ENCODE data around the gene ARRDC2.
"Not testable (repeated sequence)": the region's sequence is repeated elsewhere in the genome, so short reads cannot be mapped to it uniquely, and the experiment has no call there.

ARRDC2 gene

DNA sequence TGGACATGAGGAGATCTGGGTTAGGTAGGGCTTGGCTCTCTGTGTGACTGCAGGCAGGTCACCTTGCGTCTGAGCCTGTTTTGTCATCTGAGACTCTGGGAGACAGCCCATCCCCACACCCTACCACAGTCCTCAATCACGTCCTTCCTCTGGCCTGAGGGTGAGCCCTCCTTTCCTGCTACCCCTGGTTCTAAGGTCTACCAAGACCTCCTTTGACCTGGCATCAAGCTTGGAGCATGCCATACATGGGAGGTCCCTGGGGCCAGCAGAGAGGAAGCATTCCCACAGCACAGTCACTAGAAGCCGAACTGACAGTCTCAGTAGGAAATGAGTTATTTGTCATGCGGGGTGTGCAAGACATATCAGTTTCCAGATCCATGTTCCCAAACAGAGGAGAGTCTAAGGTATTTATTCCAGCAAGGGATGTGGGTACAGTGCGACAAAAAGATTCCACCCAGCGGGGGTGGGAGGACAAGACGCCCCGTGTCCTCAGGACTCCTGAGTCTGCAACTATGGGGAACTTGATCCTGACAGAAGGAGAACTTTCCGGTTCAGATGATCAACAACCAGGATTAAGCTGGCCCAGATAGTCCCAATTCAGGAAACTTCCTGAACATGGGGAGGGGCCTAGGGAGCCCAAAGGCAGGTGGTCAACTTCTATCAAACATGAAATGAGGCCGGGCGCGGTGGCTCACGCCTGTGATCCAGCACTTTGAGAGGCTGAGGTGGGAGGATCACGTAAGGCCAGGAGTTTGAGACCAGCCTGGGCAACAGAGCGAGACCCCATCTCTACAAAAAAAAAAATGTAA lies 9.5 kb downstream of the ARRDC2 start:
- no peak for DNase-seq

- DNase-seq, result no peak
These were observed 12.5 kb downstream of the ARRDC2 start for GRCh38 chr19:18020212-18021085.

- DNase-seq, result no peak
These were observed 13.3 kb downstream of the ARRDC2 start for GRCh38 chr19:18021121-18021755.

DNA sequence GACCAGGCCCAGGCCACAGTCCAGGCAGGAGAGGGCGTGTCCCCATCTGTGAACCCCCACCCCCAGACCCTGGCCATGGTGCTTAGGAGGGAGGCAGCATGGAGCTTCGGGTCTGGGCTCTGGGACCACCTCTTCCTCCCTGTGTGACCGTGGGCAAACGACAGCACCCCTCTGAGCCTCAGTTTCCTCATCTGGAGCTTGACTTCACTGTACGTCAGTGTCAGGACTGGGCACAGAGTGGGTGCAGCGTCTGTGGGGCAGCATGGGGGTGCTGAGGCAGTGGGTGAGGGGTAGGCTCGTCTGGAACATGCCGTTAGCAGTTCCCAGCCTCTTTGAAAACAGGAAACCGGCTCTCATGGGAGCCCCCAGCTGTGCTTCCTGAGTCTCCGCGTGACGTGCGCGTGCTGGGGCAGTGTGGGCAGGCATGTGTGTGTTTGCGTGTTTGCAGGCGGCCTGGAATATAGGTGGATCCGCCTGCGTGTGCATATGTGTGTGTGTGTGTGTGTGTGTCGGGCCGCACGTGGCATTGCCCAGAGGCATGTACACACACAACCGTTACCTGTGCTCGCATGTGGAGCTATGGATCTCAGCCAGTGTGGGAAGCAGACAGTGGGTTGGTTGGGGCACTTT lies 15.8 kb downstream of the ARRDC2 start:
- DNase-seq, result peak; percentile 57

GRCh38 chr19:18027151-18027550 lies 19.2 kb downstream of the ARRDC2 start:
- DNase-seq, result no peak

- peak; percentile 87 for DNase-seq
These were observed 21.8 kb downstream of the ARRDC2 start for GRCh38 chr19:18029617-18030338.

GRCh38 chr19:18031401-18031800 lies 23.4 kb downstream of the ARRDC2 start:
- DNase-seq, result not testable (repeated sequence)

DNA sequence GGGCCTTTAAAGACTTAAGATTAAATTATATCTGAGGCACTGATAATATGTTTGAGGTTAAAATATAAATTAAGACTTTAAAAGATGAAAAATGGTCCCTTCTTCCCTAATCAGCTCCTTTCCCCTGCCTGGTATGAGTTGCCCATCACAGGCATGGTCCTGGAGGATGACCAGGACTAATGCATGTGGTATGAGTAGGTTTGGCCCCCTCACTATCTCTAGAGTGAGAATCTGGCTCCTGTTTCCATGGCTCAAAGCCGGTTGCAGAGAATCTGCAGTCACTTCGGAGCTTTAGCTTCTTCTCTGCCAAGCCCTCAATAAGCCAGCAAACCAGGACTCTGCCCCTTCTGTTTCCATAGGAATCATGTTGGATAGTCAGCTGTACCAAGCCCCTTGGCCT lies 24.1 kb downstream of the ARRDC2 start:
- not testable (repeated sequence) for DNase-seq

- no peak for DNase-seq
These were observed 33.1 kb downstream of the ARRDC2 start for GRCh38 chr19:18041054-18041453.

DNA sequence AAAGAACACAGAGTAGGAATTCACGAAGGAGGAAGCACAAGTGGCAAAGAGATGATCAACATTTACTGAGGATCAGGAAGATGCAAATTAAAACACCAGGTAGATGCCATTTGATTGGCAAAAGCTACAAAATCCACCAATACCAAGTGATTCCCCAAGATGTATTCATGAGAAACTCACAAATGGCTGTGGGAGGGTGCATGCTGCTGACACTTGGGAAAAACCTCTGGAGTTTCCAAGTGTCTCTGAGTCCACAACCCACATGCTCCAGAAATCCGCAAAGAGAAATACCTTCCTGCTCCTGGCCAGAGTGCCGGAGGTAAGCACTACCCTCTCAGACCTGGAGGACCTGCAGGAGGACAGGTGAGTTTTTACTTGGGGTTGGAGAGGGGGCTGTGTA lies 35.7 kb downstream of the ARRDC2 start:
- DNase-seq, result no peak

GRCh38 chr19:18044825-18045304 lies 36.9 kb downstream of the ARRDC2 start:
- peak; percentile 70 for DNase-seq

DNA sequence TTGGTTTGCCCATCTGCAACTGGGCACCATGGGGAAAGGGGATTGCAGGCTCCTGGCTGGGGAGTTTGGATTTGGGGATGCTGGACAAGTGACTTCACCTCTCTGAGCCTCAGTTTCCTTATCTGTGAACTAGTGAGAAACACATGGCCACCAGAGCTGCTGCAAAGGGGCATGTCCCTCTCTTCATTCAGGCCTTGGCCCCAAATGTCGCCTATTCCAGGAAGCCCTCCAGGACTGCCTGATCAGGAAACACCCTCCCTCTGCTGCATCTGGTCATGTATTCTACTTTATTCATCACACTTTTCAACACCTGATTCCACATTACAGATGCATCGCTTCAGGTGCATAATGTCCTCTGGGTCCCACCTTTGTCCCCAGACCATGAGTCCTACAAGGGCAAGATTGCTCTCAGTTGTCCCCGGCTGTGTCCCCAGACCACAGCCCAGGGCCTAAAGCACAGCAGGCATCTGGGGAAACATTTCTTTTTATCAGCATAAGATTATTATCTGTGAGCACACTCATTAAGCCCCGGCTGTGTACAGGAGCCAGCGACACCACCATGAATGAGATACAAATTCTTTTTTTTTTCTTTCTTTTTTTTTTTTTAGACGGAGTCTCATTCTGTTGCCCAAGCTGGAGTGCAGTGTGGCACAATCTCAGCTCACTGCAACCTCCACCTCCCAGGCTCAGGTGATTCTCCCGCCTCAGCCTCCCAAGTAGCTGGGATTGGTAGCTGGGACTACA lies 37.5 kb downstream of the ARRDC2 start:
- DNase-seq, result no peak

- no peak for DNase-seq
These were observed 38.2 kb downstream of the ARRDC2 start for GRCh38 chr19:18046059-18046718.

DNA sequence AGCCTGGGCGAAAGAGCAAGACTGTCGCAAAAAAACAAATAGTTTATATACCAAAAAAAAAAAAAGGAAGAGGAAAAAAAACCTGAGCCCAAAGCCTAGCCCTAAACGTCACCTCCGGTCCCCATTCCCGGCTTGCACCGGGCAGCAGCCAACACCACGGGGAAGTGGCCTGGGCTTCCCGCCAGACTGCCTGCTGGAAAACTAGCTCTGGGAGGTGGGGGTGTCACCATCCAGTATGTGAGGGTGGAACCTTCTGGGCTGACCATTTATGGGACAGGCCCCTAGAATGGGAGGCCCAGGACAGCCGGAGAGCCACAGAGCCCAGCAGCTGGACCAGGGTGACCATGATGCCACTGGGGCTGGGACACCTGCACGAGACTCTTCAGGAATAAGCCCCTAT lies 41.4 kb downstream of the ARRDC2 start:
- DNase-seq, result no peak

DNA sequence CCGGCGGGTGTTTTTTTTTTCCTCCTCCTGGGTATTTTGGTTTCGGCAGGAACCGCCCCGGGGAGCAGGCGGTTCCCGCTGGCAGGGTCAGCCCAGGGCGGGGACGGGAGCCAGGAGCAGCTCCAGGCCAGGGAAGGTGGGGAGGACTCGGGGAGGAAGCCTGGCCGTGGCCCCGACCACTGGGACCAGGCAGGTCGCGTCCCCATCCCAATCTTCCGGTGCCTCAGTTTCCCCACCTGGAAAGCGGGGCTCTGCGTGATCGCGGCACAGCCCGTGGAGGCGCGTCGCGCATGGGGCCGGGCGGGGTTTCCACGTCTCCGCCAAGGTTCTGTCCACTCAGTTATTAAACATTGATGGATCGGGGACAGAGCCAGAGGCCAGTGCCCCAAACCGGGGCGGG lies 43.9 kb downstream of the ARRDC2 start:
- DNase-seq, result no peak

- DNase-seq, result no peak
These were observed 45.7 kb downstream of the ARRDC2 start for GRCh38 chr19:18053576-18054219.

GRCh38 chr19:18055967-18056366 lies 48.0 kb downstream of the ARRDC2 start:
- DNase-seq, result no peak

DNA sequence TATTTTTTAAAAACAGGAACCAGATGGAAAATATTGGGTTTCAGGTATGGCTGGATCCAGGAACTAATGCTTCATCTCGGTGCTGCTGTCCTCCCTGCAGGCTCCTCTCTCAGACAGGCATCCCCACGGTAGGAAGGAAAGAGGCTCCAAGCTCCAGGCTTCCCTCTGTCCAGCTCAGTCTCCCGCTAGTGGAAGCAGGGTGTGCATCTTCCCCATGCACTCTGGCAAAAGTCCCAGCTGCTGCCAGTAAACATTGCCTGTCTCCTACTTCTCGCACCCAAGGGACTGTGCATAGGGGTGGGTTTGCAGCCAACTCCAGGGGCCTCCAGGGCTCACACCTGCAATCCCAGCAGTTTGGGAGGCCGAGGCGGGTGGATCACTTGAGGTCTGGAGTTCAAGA lies 49.6 kb downstream of the ARRDC2 start:
- peak; percentile 5 for DNase-seq

DNA sequence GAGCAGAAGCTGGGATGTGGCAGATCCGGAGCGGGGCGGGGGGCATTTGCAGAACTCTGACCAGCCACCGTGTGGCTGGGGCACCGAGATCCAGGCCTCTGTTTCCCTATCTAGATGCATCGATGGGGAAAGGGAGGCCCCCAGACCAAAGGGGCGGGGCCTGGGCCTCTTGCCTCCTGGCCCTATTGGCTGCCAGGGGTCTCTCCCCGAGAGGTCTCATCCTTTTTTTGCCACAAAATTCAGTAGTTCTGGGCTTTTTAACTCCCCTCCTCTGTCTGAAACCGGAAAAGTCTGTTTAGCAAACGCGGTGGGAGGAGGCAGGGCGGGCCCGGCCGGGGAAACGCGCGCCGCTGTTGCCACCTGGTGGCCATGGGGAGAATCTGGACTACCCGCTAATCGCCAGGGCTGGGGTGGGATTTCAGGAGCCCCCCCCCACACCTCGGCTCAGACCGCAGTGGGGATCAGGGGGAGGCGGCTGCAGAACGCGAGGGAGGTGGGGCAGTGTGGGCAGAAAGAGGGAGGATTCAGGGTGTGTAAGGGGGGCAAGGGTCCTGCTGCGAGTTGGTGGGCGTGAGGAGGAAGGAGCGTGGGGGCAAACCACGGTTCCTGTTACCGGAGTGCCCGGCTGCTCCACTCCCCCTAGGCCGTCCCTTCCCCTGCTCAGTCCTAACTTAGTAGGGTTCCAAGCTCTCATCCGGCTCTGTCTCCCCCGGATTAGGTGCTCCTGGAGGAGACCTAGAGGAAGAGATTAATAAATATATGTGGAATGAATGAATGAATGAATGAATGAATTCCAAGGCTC lies 50.4 kb downstream of the ARRDC2 start:
- DNase-seq, result peak; percentile 37

Measured in DMS153 (cell line).